ENCODE measurements around the gene ALAS2.

Gene ALAS2

DNA sequence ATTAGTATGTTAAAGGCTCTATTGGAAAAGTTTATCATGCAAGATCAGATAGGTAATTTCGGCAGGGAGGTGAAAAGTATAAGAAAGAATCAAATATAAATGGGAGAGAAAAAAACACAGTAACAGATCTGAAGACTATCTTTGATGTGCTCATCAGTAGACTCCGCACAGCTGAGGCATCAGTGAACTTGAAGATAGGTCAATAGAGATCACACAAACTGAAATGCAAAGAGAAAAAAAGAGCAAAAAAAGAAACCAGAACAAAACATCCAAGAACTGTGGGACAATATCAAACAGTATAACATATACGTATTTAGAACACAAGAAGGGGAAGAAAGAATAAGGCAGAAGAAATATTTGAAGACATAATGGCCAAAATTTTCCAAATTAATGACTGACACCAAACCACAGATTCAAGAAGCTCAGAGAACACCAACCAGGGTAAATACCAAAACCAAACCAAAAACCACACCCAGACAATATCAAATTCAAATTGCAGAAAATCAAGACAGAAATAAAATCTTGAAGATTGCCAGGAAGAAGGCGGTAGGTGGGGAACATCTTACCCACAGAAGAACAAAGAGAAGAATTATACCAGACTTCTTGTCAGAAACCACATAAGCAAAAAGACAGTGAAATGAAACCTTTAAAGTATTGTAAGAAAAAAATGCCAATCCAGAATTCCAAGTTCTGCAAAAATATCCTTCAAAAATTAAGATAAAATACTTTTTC is 65.8 kb downstream of the ALAS2 start:
- no peak overlapping the region for H3K4me3 ChIP-seq (ENCODE audit: low read depth, low read length)
- no peak for DNase-seq (ENCODE audit: low read depth)
- TF ChIP-seq, protein P1, sequence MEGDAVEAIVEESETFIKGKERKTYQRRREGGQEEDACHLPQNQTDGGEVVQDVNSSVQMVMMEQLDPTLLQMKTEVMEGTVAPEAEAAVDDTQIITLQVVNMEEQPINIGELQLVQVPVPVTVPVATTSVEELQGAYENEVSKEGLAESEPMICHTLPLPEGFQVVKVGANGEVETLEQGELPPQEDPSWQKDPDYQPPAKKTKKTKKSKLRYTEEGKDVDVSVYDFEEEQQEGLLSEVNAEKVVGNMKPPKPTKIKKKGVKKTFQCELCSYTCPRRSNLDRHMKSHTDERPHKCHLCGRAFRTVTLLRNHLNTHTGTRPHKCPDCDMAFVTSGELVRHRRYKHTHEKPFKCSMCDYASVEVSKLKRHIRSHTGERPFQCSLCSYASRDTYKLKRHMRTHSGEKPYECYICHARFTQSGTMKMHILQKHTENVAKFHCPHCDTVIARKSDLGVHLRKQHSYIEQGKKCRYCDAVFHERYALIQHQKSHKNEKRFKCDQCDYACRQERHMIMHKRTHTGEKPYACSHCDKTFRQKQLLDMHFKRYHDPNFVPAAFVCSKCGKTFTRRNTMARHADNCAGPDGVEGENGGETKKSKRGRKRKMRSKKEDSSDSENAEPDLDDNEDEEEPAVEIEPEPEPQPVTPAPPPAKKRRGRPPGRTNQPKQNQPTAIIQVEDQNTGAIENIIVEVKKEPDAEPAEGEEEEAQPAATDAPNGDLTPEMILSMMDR (IDR thresholded peaks at IDR 0.05; ENCODE audit: control insufficient read depth, extremely low read depth, insufficient read depth) = no peak

DNA sequence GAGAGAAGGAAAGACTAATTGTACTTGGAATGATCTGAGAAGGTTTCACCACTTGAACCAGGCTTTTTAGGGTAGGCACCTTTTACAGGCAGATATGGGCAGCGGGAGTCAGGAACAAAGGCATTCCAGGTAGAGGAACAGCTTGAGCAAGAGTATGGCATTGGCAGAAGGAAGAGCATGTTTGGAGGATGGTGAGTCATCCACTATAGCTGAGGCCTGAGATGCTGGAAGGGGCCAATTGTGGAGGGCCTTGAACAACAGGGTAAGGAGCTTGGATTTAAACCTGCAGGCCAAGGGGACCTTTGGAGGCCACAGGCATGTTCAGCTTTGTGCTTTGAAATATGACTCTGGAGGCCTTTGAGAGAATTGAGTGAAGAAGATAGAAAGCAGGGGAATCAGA is 69.0 kb downstream of the ALAS2 start:
- TF ChIP-seq, protein P1 (IDR thresholded peaks at IDR 0.05; ENCODE audit: control insufficient read depth, extremely low read depth, insufficient read depth) = no peak

More for the DNA sequence above, 69.0 kb downstream of the ALAS2 start:
- no peak overlapping the region for H3K4me3 ChIP-seq (ENCODE audit: low read depth, low read length)
- no peak for DNase-seq (ENCODE audit: low read depth)
